OCI-LY3 (cell line): ENCODE data around the gene SAFB2.

Experiments used
- EZH2phosphoT487 ChIP-seq: fragments of 200-600 bp; shearing (Covaris generic); IDR thresholded peaks from 2 replicates; pipeline ENCODE4 v1.6.1; 2018; ENCODE audit warnings: antibody characterized with exemption, mixed run types, low read depth
- TF ChIP-seq, protein P1 (sequence below): fragments of 200-600, 300-600 bp; sonication (generic); IDR thresholded peaks from 2 replicates; pipeline ENCODE4 v1.5.1; 2014; ENCODE audit warnings: antibody characterized with exemption, low read length, low read depth

DNA sequence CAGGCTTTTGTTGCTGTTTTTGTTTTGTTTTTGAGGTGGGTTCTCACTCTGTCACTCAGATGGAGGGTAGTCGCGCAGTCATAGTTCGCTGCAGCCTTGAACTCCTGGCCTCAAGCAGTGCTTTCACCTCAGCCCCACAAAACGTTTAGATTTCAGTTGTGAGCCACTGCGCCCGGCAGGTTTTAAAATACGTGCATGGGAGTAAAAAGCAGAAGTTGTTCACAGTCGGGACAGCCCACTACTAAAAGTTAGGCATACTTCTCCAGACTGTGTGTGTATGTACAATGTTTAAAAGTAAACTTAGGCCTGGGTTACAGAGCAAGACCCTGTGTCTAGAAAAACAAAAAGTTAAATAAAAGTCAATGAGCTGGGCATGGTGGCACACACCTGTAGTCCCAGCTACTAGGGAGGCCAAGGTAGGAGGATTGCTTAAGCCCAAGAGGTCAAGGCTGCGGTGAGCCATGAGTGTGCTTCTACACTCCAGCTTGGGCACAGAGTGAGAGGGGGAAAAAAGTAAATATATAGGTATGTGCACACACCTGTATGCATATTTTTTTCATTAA is 6.4 kb upstream of the SAFB2 start:
- no peak for TF ChIP-seq EZH2phosphoT487
- TF ChIP-seq, protein P1, sequence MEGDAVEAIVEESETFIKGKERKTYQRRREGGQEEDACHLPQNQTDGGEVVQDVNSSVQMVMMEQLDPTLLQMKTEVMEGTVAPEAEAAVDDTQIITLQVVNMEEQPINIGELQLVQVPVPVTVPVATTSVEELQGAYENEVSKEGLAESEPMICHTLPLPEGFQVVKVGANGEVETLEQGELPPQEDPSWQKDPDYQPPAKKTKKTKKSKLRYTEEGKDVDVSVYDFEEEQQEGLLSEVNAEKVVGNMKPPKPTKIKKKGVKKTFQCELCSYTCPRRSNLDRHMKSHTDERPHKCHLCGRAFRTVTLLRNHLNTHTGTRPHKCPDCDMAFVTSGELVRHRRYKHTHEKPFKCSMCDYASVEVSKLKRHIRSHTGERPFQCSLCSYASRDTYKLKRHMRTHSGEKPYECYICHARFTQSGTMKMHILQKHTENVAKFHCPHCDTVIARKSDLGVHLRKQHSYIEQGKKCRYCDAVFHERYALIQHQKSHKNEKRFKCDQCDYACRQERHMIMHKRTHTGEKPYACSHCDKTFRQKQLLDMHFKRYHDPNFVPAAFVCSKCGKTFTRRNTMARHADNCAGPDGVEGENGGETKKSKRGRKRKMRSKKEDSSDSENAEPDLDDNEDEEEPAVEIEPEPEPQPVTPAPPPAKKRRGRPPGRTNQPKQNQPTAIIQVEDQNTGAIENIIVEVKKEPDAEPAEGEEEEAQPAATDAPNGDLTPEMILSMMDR = no peak
